H9 (cell line): ENCODE results near the gene IL1RAPL2. TPM values are rescaled to one million over a fixed set of nuclear protein-coding genes. Genes with fewer than 3 reads are reported as not detected.
"Not testable (repeated sequence)": the region's sequence is repeated elsewhere in the genome, so short reads cannot be mapped to it uniquely, and the experiment has no call there.

Experiments used
- DNase-seq: peaks from one replicate; pipeline ENCODE4 v3.0.0-alpha.2; 2017
- H2AFZ ChIP-seq: one replicate; pipeline ENCODE4 v1.6.1; 2013; ENCODE audit warnings: mild to moderate bottlenecking, low read length, control low read depth, moderate library complexity
- H2AK5ac ChIP-seq: 2 replicates; pipeline ENCODE4 v1.6.1; 2013; ENCODE audit warnings: low read length, control low read depth, mixed read lengths; ENCODE audit not compliant: insufficient read length
- H2BK120ac ChIP-seq: one replicate; pipeline ENCODE4 v1.6.1; 2013; ENCODE audit warnings: low read depth, mild to moderate bottlenecking, low read length, control low read depth, inconsistent platforms; ENCODE audit not compliant: poor library complexity, severe bottlenecking
- H2BK12ac ChIP-seq: 2 replicates; pipeline ENCODE4 v1.6.1; 2013; ENCODE audit warnings: low read length, control low read depth, mixed read lengths, low read depth; ENCODE audit not compliant: insufficient read length
- H2BK15ac ChIP-seq: 2 replicates; pipeline ENCODE4 v1.6.1; 2013; ENCODE audit warnings: low read depth, low read length, control low read depth
- H2BK20ac ChIP-seq: one replicate; pipeline ENCODE4 v1.6.1; 2013; ENCODE audit warnings: low read depth, mild to moderate bottlenecking, low read length, control low read depth, inconsistent platforms; ENCODE audit not compliant: poor library complexity, severe bottlenecking
- H2BK5ac ChIP-seq: 2 replicates; pipeline ENCODE4 v1.6.1; 2013; ENCODE audit warnings: low read length, control low read depth, mixed read lengths; ENCODE audit not compliant: insufficient read length
- H3K14ac ChIP-seq: 2 replicates; pipeline ENCODE4 v1.6.1; 2013; ENCODE audit warnings: low read length, control low read depth; ENCODE audit not compliant: insufficient read depth
- H3K18ac ChIP-seq: 2 replicates; pipeline ENCODE4 v1.6.1; 2013; ENCODE audit warnings: low read depth, mild to moderate bottlenecking, mixed read lengths, low read length, control low read depth; ENCODE audit not compliant: insufficient read length
- H3K23ac ChIP-seq: 2 replicates; pipeline ENCODE4 v1.6.1; 2013; ENCODE audit warnings: low read length, control low read depth, mixed read lengths, low read depth; ENCODE audit not compliant: insufficient read length
- H3K23me2 ChIP-seq: 2 replicates; pipeline ENCODE4 v1.6.1; 2013; ENCODE audit warnings: low read depth, mild to moderate bottlenecking, mixed read lengths, low read length, control low read depth; ENCODE audit not compliant: insufficient read length, poor library complexity, severe bottlenecking
- H3K27ac ChIP-seq: 2 replicates; pipeline ENCODE4 v1.5.1; 2013; ENCODE audit warnings: low read length, control low read depth, mixed read lengths, low read depth; ENCODE audit not compliant: insufficient read length
- H3K27me3 ChIP-seq: 2 replicates; pipeline ENCODE4 v1.6.1; 2013; ENCODE audit warnings: low read length, control low read depth, inconsistent platforms; ENCODE audit not compliant: insufficient read depth
- H3K4ac ChIP-seq: 2 replicates; pipeline ENCODE4 v1.6.1; 2013; ENCODE audit warnings: low read depth, mild to moderate bottlenecking, control low read depth, inconsistent platforms, low read length, moderate library complexity
- H3K4me1 ChIP-seq: 2 replicates; pipeline ENCODE4 v1.6.1; 2013; ENCODE audit warnings: low read length, control low read depth, inconsistent platforms; ENCODE audit not compliant: insufficient read depth
- H3K4me2 ChIP-seq: 2 replicates; pipeline ENCODE4 v1.6.1; 2013; ENCODE audit warnings: low read length, control low read depth, mixed read lengths; ENCODE audit not compliant: insufficient read length, insufficient read depth
- H3K56ac ChIP-seq: 2 replicates; pipeline ENCODE4 v1.6.1; 2013; ENCODE audit warnings: low read depth, mild to moderate bottlenecking, mixed read lengths, low read length, control low read depth; ENCODE audit not compliant: insufficient read length
- H3K79me1 ChIP-seq: 2 replicates; pipeline ENCODE4 v1.6.1; 2013; ENCODE audit warnings: low read depth, mild to moderate bottlenecking, moderate library complexity, low read length, control low read depth, inconsistent platforms; ENCODE audit not compliant: insufficient read depth, poor library complexity, severe bottlenecking
- H3K79me2 ChIP-seq: 2 replicates; pipeline ENCODE4 v1.6.1; 2013; ENCODE audit warnings: low read length, control low read depth, inconsistent platforms; ENCODE audit not compliant: insufficient read depth
- H3K9ac ChIP-seq: 2 replicates; pipeline ENCODE4 v1.6.1; 2013; ENCODE audit warnings: low read length, control low read depth, mixed read lengths; ENCODE audit not compliant: insufficient read length; ENCODE audit errors: extremely low read depth
- H3K9me3 ChIP-seq: one replicate; pipeline ENCODE4 v1.6.1; 2013; ENCODE audit warnings: low read depth, low read length, inconsistent platforms; ENCODE audit not compliant: control insufficient read depth
- H3T11ph ChIP-seq: one replicate; pipeline ENCODE4 v1.6.1; 2013; ENCODE audit warnings: mild to moderate bottlenecking, low read length, control low read depth, inconsistent platforms
- H4K20me1 ChIP-seq: one replicate; pipeline ENCODE4 v1.6.1; 2013; ENCODE audit not compliant: control insufficient read depth, insufficient read length, insufficient read depth
- H4K5ac ChIP-seq: 2 replicates; pipeline ENCODE4 v1.6.1; 2013; ENCODE audit warnings: low read depth, mild to moderate bottlenecking, mixed read lengths, low read length, control low read depth; ENCODE audit not compliant: insufficient read length
- H4K8ac ChIP-seq: replicated peaks from 2 replicates; pipeline ENCODE4 v1.6.1; 2013; ENCODE audit warnings: low read length, control low read depth, mixed read lengths, low read depth; ENCODE audit not compliant: insufficient read length
- H4K91ac ChIP-seq: 2 replicates; pipeline ENCODE4 v1.6.1; 2013; ENCODE audit warnings: low read depth, mild to moderate bottlenecking, moderate library complexity, mixed read lengths, low read length, control low read depth; ENCODE audit not compliant: insufficient read length
- H3K27ac Mint-ChIP-seq, 3 experiments: 2 replicates in 2 of 3; 3 replicates in 1 of 3; pipeline ENCODE4 v1.8.0; 2020 to 2021; ENCODE audit warnings: mixed read lengths in 3 of 3, mild to moderate bottlenecking in 1 of 3, moderate library complexity in 1 of 3
- H3K27me3 Mint-ChIP-seq: 2 replicates; pipeline ENCODE4 v1.8.0; 2021; ENCODE audit warnings: low read depth, mild to moderate bottlenecking, moderate library complexity, mixed read lengths
- H3K36me3 Mint-ChIP-seq, 3 experiments: 2 replicates in 2 of 3; 3 replicates in 1 of 3; pipeline ENCODE4 v1.8.0; 2020 to 2021; ENCODE audit warnings: low read depth in 3 of 3, mixed read lengths in 3 of 3; ENCODE audit not compliant: insufficient read depth in 1 of 3
- H3K4me1 Mint-ChIP-seq, 2 experiments: 2 replicates each; pipeline ENCODE4 v1.8.0; 2020; ENCODE audit warnings: mixed read lengths in 2 of 2
- H3K4me3 Mint-ChIP-seq, 2 experiments: 2 replicates in 1 of 2; 3 replicates in 1 of 2; pipeline ENCODE4 v1.8.0; 2020 to 2021; ENCODE audit warnings: mild to moderate bottlenecking in 2 of 2, mixed read lengths in 2 of 2, moderate library complexity in 1 of 2
- H3K9me3 Mint-ChIP-seq, 2 experiments: 2 replicates in 1 of 2; 3 replicates in 1 of 2; pipeline ENCODE4 v1.8.0; 2020; ENCODE audit warnings: mild to moderate bottlenecking in 2 of 2, mixed read lengths in 2 of 2, moderate library complexity in 1 of 2
- WGBS: extraction: QIAGEN DNeasy Blood & Tissue Kit; methylation state at CpG from one replicate; pipeline ENCODE4 v1.1.7; 2013; ENCODE audit warnings: missing lambda C conversion rate, low lambda C conversion rate, mixed read lengths; ENCODE audit not compliant: insufficient read length; ENCODE audit errors: extremely low coverage; 5-methylcytosine and 5-hydroxymethylcytosine counted together
- total RNA-seq: library from RNA; stranded (reverse); gene quantifications from 2 replicates; pipeline ENCODE4 v1.2.1, GENCODE V29; 2021
- TF ChIP-seq, protein P1 (sequence below): fragments of 200-600 bp; sonication (generic); conservative IDR thresholded peaks from 3 replicates; pipeline ENCODE4 v1.8.0; 2021; ENCODE audit warnings: antibody characterized with exemption, mild to moderate bottlenecking

The IL1RAPL2 gene
- total RNA-seq, 1 experiment from 2014 or later, result not detected

DNA sequence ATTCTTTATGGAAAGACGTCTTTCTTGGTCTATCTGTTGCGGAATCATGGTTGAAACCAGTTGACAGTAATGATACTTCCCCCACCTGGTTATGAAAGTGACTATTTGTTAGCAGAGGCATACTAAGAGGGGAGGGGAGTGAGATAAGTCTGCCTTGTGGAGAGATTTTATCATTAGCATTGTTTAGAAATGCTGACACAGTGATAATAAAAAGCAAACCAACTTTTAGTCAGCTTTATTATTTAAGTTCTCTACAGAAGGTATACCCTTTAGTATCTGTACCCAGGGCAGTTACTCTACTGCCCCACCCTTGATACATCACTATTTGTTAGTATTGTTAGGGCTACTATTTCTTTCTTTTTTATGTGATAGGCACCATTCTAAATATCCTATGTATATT lies 26.9 kb upstream of the IL1RAPL2 start:
- Histone ChIP-seq H4K8ac (no peak overlapping the region), H3K27me3 (no peaks in the 10 kb centered on the region), H2BK15ac (no peak overlapping the region), H3K79me2 (no peaks in the 10 kb centered on the region), H3K27ac (no peak overlapping the region), H3K4me1 (no peaks in the 10 kb centered on the region), H3K4ac (no peak overlapping the region), H2BK5ac (no peak overlapping the region), H2AFZ (no peak overlapping the region), H3K14ac (no peak overlapping the region), H4K5ac (no peak overlapping the region), H3K9ac (no peak overlapping the region), H2BK20ac (no peak overlapping the region), H2BK12ac (no peak overlapping the region), H3K23me2 (no peaks in the 10 kb centered on the region), H3K4me2 (no peak overlapping the region), H3T11ph (no peak overlapping the region), H3K79me1 (no peaks in the 10 kb centered on the region), H3K9me3 (no peaks in the 10 kb centered on the region), H3K23ac (no peak overlapping the region), H3K56ac (no peak overlapping the region), H2BK120ac (no peak overlapping the region), H4K20me1 (no peaks in the 10 kb centered on the region), H2AK5ac (no peak overlapping the region), H4K91ac (no peak overlapping the region), H3K18ac (no peak overlapping the region)
- H3K4me1 Mint-ChIP-seq, result no peaks in the 10 kb centered on the region
- WGBS, result no CpG with 5 or more reads among the region's 2 CpGs
- no peak for DNase-seq
- TF ChIP-seq, protein P1, sequence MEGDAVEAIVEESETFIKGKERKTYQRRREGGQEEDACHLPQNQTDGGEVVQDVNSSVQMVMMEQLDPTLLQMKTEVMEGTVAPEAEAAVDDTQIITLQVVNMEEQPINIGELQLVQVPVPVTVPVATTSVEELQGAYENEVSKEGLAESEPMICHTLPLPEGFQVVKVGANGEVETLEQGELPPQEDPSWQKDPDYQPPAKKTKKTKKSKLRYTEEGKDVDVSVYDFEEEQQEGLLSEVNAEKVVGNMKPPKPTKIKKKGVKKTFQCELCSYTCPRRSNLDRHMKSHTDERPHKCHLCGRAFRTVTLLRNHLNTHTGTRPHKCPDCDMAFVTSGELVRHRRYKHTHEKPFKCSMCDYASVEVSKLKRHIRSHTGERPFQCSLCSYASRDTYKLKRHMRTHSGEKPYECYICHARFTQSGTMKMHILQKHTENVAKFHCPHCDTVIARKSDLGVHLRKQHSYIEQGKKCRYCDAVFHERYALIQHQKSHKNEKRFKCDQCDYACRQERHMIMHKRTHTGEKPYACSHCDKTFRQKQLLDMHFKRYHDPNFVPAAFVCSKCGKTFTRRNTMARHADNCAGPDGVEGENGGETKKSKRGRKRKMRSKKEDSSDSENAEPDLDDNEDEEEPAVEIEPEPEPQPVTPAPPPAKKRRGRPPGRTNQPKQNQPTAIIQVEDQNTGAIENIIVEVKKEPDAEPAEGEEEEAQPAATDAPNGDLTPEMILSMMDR, result no peak
- no peaks in the 10 kb centered on the region for H3K36me3 Mint-ChIP-seq
- H3K27ac Mint-ChIP-seq, result no peak overlapping the region
- peaks cover 12 to 38% of the 10 kb centered on the region in 2 experiments for H3K9me3 Mint-ChIP-seq
- H3K27me3 Mint-ChIP-seq, result no peaks in the 10 kb centered on the region
- no peak overlapping the region for H3K4me3 Mint-ChIP-seq

DNA sequence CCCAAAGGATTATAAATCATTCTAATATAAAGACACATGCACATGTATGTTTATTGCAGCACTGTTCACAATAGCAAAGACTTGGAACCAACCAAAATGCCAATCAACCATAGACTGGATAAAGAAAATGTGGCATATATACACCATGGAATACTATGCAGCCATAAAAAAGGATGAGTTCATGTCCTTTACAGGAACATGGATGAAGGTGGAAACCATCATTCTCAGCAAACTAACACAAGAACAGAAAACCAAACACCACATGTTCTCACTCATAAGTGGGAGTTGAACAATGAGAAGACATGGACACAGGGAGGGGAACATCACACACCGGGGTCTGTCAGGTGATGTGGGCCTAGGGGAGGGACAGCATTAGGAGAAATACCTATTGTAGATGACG lies 23.6 kb upstream of the IL1RAPL2 start:
- H3K27ac Mint-ChIP-seq, H3K4me3 Mint-ChIP-seq, H2BK5ac ChIP-seq, H3K4me1 Mint-ChIP-seq, H2BK15ac ChIP-seq, H3K27me3 ChIP-seq, H3K56ac ChIP-seq, H3T11ph ChIP-seq, H3K9me3 ChIP-seq, H3K36me3 Mint-ChIP-seq, H4K8ac ChIP-seq, H3K18ac ChIP-seq, DNase-seq, H4K20me1 ChIP-seq, H3K4ac ChIP-seq, H3K23ac ChIP-seq, H3K79me2 ChIP-seq, H2AFZ ChIP-seq, H3K9ac ChIP-seq, H3K4me1 ChIP-seq, H4K5ac ChIP-seq, H3K23me2 ChIP-seq, H2BK20ac ChIP-seq, H2BK12ac ChIP-seq, H4K91ac ChIP-seq, H2BK120ac ChIP-seq, H3K79me1 ChIP-seq, H3K27me3 Mint-ChIP-seq, H2AK5ac ChIP-seq, H3K4me2 ChIP-seq, H3K14ac ChIP-seq, H3K27ac ChIP-seq: not testable (repeated sequence)
- peaks cover 12 to 47% of the 10 kb centered on the region in 2 experiments for H3K9me3 Mint-ChIP-seq
- WGBS, result no CpG with 5 or more reads among the region's 2 CpGs
